Right lobe of liver (tissue), 4 donors: Measurements from ENCODE around the gene ZNF74.

ENCODE experiments used
- CTCF ChIP-seq, 4 donors: fragments of 200-600 bp in 3 of 4; fragments of 450-650 bp in 1 of 4; IDR thresholded peaks; one replicate each; pipeline versions ENCODE4 v1.5.1 to v1.8.0; 2016 to 2022; ENCODE audit warnings: antibody characterized with exemption in 4 of 4, mild to moderate bottlenecking in 2 of 4
- POLR2A ChIP-seq: fragments of 450-650 bp; IDR thresholded peaks from one replicate; pipeline ENCODE4 v1.6.1; 2017; ENCODE audit warnings: antibody characterized with exemption, mild to moderate bottlenecking
- donor health status: DM: no; HTN: no; CAD: no.
- donor health status: DM: no; HTN: no; CAD: no.
- donor health status: DM: no; HTN: yes; CAD: no.

GRCh38 chr22:20378110-20378509 is 15.8 kb upstream of the ZNF74 start:
- TF ChIP-seq CTCF (IDR thresholded peaks at IDR 0.05) (no peak), POLR2A (no peak)
